Central memory CD8-positive, alpha-beta T cell (primary cell): ENCODE data around the gene MRRF.

Source experiments
- ATAC-seq: fragments of 150-1000 bp; cut with Tn5 transposase; replicated peaks from 2 replicates; pipeline ENCODE4 v1.10.0; 2022; ENCODE audit warnings: mild to moderate bottlenecking, moderate FRiP score, moderate number of reproducible peaks; ENCODE audit not compliant: poor library complexity, severe bottlenecking; ENCODE audit errors: extremely low read depth
- DNase-seq, 2 donors: peaks; one replicate each; pipeline ENCODE4 v3.0.0; 2021; ENCODE audit warnings: low spot score in 2 of 2
- H3K27ac Mint-ChIP-seq: one replicate; pipeline ENCODE4 v1.8.0; 2022; ENCODE audit warnings: low read depth, mild to moderate bottlenecking, moderate library complexity, mixed read lengths
- H3K27me3 Mint-ChIP-seq: one replicate; pipeline ENCODE4 v1.8.0; 2022; ENCODE audit warnings: mixed read lengths
- H3K36me3 Mint-ChIP-seq: one replicate; pipeline ENCODE4 v1.8.0; 2022; ENCODE audit warnings: mild to moderate bottlenecking, moderate library complexity, mixed read lengths; ENCODE audit not compliant: insufficient read depth
- H3K4me1 Mint-ChIP-seq: one replicate; pipeline ENCODE4 v1.8.0; 2022; ENCODE audit warnings: mixed read lengths
- H3K4me3 Mint-ChIP-seq: one replicate; pipeline ENCODE4 v1.8.0; 2022; ENCODE audit warnings: mild to moderate bottlenecking, moderate library complexity, mixed read lengths
- H3K9me3 Mint-ChIP-seq: one replicate; pipeline ENCODE4 v1.8.0; 2022; ENCODE audit warnings: mixed read lengths

MRRF gene

GRCh38 chr9:122364117-122364782 lies 99.6 kb downstream of the MRRF start:
- H3K27me3 Mint-ChIP-seq, result no peaks in the 10 kb centered on the region
- no peak overlapping the region for H3K4me3 Mint-ChIP-seq
- ATAC-seq, result no peak
- H3K27ac Mint-ChIP-seq, result no peak overlapping the region
- no peak for DNase-seq
- no peaks in the 10 kb centered on the region for H3K36me3 Mint-ChIP-seq
- no peaks in the 10 kb centered on the region for H3K4me1 Mint-ChIP-seq
- H3K9me3 Mint-ChIP-seq, result no peaks in the 10 kb centered on the region

DNA sequence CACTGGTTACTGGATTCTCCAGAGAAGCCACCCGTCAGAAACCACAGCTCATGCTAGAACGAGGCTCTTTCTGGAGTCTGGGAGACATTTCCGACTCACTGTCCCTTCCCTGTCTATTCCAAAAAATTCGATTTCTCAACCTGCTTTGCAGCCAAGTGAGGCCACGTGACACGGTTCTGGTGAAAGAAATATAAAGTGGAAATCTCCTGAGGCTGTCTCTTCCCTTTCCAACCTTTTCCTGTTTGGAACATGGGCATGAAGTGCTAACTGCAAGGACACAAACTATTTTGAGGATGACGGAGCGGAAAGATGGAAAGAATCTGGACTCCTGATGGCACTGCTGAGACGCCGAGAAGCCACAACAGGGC lies 100.1 kb downstream of the MRRF start:
- ATAC-seq (no peak), DNase-seq (no peak)
- H3K27ac Mint-ChIP-seq, result no peak overlapping the region
- H3K36me3 Mint-ChIP-seq, result no peaks in the 10 kb centered on the region
- no peak overlapping the region for H3K4me3 Mint-ChIP-seq
- no peaks in the 10 kb centered on the region for H3K4me1 Mint-ChIP-seq
- no peaks in the 10 kb centered on the region for H3K9me3 Mint-ChIP-seq
- H3K27me3 Mint-ChIP-seq, result no peaks in the 10 kb centered on the region

GRCh38 chr9:122366074-122366660 lies 101.5 kb downstream of the MRRF start:
- Mint-ChIP-seq H3K4me3 (no peak overlapping the region), H3K27me3 (peaks cover 10% of the 10 kb centered on the region), H3K4me1 (peaks cover 7% of the 10 kb centered on the region), H3K9me3 (no peaks in the 10 kb centered on the region), H3K36me3 (no peaks in the 10 kb centered on the region), H3K27ac (no peak overlapping the region)
- ATAC-seq, result no peak
- no peak for DNase-seq

- Mint-ChIP-seq H3K4me1 (peaks cover 7% of the 10 kb centered on the region), H3K27ac (no peak overlapping the region), H3K9me3 (no peaks in the 10 kb centered on the region), H3K4me3 (no peak overlapping the region), H3K36me3 (no peaks in the 10 kb centered on the region), H3K27me3 (peaks cover 19% of the 10 kb centered on the region)
- no peak for DNase-seq
- ATAC-seq, result no peak
Observed at GRCh38 chr9:122367065-122367464, 102.4 kb downstream of the MRRF start.

- peaks cover 7% of the 10 kb centered on the region for H3K4me1 Mint-ChIP-seq
- no peaks in the 10 kb centered on the region for H3K9me3 Mint-ChIP-seq
- peaks cover 28% of the 10 kb centered on the region for H3K27me3 Mint-ChIP-seq
- no peak for DNase-seq
- H3K4me3 Mint-ChIP-seq, result no peak overlapping the region
- H3K36me3 Mint-ChIP-seq, result no peaks in the 10 kb centered on the region
- H3K27ac Mint-ChIP-seq, result no peak overlapping the region
- no peak for ATAC-seq
Observed at GRCh38 chr9:122367774-122368460, 103.2 kb downstream of the MRRF start.

DNA sequence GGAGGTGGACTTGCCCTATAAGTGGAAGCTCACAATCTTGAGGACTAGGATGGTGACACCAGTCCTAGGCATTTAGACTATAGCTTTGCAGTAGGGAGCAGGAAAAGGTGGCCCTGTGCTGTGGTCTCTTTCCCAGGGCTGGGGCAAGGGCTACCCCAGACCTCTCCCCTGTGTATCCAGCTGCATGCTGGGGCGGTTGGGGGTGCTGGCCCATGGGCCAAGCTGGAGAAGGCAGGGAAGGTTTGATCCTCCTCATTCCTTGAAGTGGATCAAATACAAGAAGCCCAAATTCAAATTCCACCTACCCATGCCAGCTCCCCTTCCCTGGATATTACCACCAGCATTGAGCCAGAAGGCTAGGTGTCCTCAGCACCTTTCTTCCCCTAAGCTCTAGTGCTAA lies 104.0 kb downstream of the MRRF start:
- Mint-ChIP-seq H3K4me1 (peaks cover 7% of the 10 kb centered on the region), H3K4me3 (no peak overlapping the region), H3K36me3 (no peaks in the 10 kb centered on the region), H3K9me3 (no peaks in the 10 kb centered on the region), H3K27me3 (peaks cover 34% of the 10 kb centered on the region), H3K27ac (no peak overlapping the region)
- DNase-seq (no peak), ATAC-seq (no peak)

DNA sequence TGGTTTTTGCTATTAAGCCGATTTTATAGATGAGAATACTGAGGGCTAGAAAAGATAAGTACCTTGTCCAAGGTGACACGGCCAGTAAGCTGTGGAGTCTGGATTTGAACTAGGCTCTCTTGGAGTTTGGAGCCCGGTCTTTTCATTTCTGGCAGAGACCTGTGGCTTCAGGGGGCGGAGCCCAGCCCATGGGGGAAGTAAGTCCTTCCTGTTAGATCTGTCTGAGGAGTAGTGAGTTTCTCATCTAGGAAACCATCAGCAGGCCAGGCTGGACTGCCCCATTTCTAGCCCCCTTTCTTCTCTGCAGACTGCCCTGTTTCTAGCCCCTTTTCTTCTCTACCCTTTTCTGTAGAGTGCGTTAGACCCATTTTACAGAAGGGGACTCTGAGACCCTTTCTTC lies 105.6 kb downstream of the MRRF start:
- no peak overlapping the region for H3K27ac Mint-ChIP-seq
- peaks cover 37% of the 10 kb centered on the region for H3K27me3 Mint-ChIP-seq
- ATAC-seq (no peak), DNase-seq (no peak)
- H3K4me1 Mint-ChIP-seq, result peaks cover 7% of the 10 kb centered on the region
- no peaks in the 10 kb centered on the region for H3K9me3 Mint-ChIP-seq
- H3K36me3 Mint-ChIP-seq, result no peaks in the 10 kb centered on the region
- H3K4me3 Mint-ChIP-seq, result peak overlapping the region; percentile 73

GRCh38 chr9:122370869-122371755 lies 106.4 kb downstream of the MRRF start, which contains the start of gene PTGS1:
Gene PTGS1, plus strand, starts transcription at chr9:122371024. Its CDS starts 61 bp downstream, at chr9:122371085.
- Mint-ChIP-seq H3K9me3 (no peaks in the 10 kb centered on the region), H3K36me3 (no peaks in the 10 kb centered on the region), H3K4me1 (peaks cover 7% of the 10 kb centered on the region), H3K4me3 (peak within 1 kb of the TSS; percentile 73), H3K27me3 (peaks cover 45% of the 10 kb centered on the region), H3K27ac (no peak within 1 kb of the TSS)
- peak; percentile 32 for ATAC-seq
- no peak for DNase-seq

GRCh38 chr9:122371846-122372245 lies 107.2 kb downstream of the MRRF start:
- peaks cover 51% of the 10 kb centered on the region for H3K27me3 Mint-ChIP-seq
- no peak overlapping the region for H3K4me3 Mint-ChIP-seq
- H3K27ac Mint-ChIP-seq, result no peak overlapping the region

DNA sequence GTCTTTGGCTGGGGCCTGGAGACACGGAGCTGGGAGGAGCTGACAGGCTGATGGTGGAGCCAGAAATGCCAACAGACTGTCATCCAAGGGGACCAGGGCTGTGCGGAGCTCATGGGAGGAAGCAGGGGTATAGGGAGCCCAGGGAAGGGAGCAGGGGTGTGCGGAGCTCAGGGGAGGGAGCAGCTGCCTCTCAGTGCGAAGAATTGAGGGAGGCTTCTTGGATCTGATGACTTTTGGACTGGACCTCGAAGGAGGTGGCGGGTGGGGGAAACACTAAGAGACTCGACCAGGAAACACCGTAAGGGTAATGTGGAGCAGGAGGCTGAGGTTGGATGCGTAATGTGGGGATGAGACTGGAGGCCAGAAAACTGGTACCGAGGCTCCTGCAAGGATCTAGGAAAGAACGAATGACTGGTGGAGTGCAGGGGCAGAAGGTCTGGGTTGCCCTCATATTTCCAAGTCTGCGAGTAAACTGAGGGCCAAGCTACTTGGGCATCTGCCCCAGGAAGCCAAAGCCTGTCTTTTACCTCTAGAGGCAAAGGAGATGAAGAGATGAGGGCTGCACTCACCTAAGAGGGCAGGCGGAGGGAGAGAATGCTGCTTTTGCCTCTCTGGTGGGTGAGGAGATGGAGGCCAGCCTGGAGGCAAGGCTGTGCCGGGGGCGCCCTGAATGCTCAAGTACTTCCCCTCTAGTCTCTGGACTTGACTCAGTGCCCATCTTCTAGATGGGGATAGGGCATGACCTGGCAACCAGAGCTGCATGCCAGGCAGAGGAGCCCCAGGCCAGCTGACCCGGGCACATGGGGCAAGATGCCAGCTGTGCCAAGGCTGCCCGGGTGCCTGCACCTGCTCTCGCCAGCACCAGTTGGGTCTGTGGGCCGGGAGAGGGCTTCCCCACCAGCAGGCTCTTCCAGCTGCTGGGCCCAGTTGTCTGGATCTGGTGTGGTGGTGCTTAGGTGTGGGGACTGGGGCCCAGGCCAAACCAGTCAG lies 108.5 kb downstream of the MRRF start:
- Mint-ChIP-seq H3K27me3 (peaks cover 58% of the 10 kb centered on the region), H3K36me3 (no peaks in the 10 kb centered on the region), H3K27ac (no peak overlapping the region), H3K4me1 (peaks cover 7% of the 10 kb centered on the region), H3K9me3 (no peaks in the 10 kb centered on the region), H3K4me3 (no peak overlapping the region)
- DNase-seq (no peak), ATAC-seq (no peak)

More at GRCh38 chr9:122371846-122372245, 107.2 kb downstream of the MRRF start:
- Mint-ChIP-seq H3K9me3 (no peaks in the 10 kb centered on the region), H3K36me3 (no peaks in the 10 kb centered on the region), H3K4me1 (peaks cover 7% of the 10 kb centered on the region)
- DNase-seq (no peak), ATAC-seq (no peak)

DNA sequence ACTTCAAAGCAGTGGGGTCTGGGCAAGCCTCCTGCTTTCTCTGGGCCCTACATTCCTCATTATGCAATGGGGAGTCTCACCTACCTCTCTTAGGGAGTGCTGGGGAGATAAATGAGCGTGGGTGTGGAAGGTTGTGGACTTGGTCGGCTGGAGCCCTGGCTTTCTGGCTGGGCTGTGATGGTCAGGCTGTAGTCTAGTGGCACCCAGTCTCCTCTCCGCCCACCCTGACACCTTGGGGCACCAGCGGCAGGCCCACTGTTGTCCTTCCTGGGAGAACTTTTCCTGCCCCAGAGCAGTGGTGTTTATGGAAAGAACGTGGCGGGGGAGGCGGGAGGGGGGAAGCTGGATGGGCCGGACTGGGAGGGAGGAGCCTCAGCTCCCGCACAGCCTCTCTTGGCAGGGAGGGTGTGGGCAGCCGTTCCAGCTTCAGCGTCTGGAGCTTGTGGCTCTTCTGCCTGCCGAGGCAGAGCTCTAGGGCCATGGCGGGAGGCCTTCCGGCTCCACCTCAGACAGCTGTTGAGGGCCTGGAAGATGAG lies 110.3 kb downstream of the MRRF start:
- ATAC-seq (no peak), DNase-seq (no peak)
- H3K4me3 Mint-ChIP-seq, result no peak overlapping the region
- H3K9me3 Mint-ChIP-seq, result no peaks in the 10 kb centered on the region
- H3K4me1 Mint-ChIP-seq, result peaks cover 7% of the 10 kb centered on the region
- H3K36me3 Mint-ChIP-seq, result no peaks in the 10 kb centered on the region
- peaks cover 69% of the 10 kb centered on the region for H3K27me3 Mint-ChIP-seq
- H3K27ac Mint-ChIP-seq, result no peak overlapping the region
